ENCODE data around the gene INSYN2B.

GRCh38 chr5:169979871-169980270 is 424 bp downstream of the INSYN2B start:
- TF ChIP-seq GATA2 (IDR thresholded peaks at IDR 0.05; ENCODE audit: low read depth, low read length) (no peak), GATA3 (IDR thresholded peaks at IDR 0.05; ENCODE audit: low read depth, low read length) (no peak)

All from SH-SY5Y (cell line).